ENCODE results near the gene ZNF107. TPM values are rescaled to one million over a fixed set of nuclear protein-coding genes. Genes with fewer than 3 reads are reported as not detected.

The ZNF107 gene
- total RNA-seq, 4 donors from 2014 or later: 14.4 to 22.8 (median 16.5) TPM

- no peaks in the 10 kb centered on the region for H3K27me3 ChIP-seq
- WGBS: 50% methylated on average over 1 of the region's 1 CpG
- no peak for TF ChIP-seq EP300 (IDR thresholded peaks at IDR 0.05)
- TF ChIP-seq POLR2AphosphoS5 (IDR thresholded peaks at IDR 0.05): peak in 2 of 3 donors; percentile 4 to 26
- no peak for TF ChIP-seq POLR2A (IDR thresholded peaks at IDR 0.05)
- TF ChIP-seq, protein P1, sequence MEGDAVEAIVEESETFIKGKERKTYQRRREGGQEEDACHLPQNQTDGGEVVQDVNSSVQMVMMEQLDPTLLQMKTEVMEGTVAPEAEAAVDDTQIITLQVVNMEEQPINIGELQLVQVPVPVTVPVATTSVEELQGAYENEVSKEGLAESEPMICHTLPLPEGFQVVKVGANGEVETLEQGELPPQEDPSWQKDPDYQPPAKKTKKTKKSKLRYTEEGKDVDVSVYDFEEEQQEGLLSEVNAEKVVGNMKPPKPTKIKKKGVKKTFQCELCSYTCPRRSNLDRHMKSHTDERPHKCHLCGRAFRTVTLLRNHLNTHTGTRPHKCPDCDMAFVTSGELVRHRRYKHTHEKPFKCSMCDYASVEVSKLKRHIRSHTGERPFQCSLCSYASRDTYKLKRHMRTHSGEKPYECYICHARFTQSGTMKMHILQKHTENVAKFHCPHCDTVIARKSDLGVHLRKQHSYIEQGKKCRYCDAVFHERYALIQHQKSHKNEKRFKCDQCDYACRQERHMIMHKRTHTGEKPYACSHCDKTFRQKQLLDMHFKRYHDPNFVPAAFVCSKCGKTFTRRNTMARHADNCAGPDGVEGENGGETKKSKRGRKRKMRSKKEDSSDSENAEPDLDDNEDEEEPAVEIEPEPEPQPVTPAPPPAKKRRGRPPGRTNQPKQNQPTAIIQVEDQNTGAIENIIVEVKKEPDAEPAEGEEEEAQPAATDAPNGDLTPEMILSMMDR (IDR thresholded peaks at IDR 0.05): no peak
- no peak overlapping the region for H3K4me3 ChIP-seq
- peak overlapping the region; percentile 74 for H3K27ac ChIP-seq
- peaks cover 3% of the 10 kb centered on the region for H3K4me1 ChIP-seq
- DNase-seq (ENCODE audit: low spot score in 2 of 2): no peak
- no peaks in the 10 kb centered on the region for H3K36me3 ChIP-seq
- no peaks in the 10 kb centered on the region for H3K9me3 ChIP-seq
These were observed 22.4 kb upstream of the ZNF107 start for GRCh38 chr7:64643566-64643965.

- Histone ChIP-seq H3K9me3 (no peaks in the 10 kb centered on the region), H3K4me3 (no peak overlapping the region), H3K36me3 (no peaks in the 10 kb centered on the region), H3K4me1 (peaks cover 19% of the 10 kb centered on the region), H3K27ac (peak overlapping the region; percentile 67), H3K27me3 (no peaks in the 10 kb centered on the region)
- no peak for DNase-seq (ENCODE audit: low spot score in 2 of 2)
- no peak for TF ChIP-seq EP300 (IDR thresholded peaks at IDR 0.05)
- TF ChIP-seq, protein P1 (IDR thresholded peaks at IDR 0.05): no peak
- TF ChIP-seq POLR2AphosphoS5 (IDR thresholded peaks at IDR 0.05): no peak
- no peak for TF ChIP-seq POLR2A (IDR thresholded peaks at IDR 0.05)
- WGBS: 92% methylated on average over 1 of the region's 1 CpG
These were observed 14.7 kb upstream of the ZNF107 start for GRCh38 chr7:64651203-64651602.

DNA sequence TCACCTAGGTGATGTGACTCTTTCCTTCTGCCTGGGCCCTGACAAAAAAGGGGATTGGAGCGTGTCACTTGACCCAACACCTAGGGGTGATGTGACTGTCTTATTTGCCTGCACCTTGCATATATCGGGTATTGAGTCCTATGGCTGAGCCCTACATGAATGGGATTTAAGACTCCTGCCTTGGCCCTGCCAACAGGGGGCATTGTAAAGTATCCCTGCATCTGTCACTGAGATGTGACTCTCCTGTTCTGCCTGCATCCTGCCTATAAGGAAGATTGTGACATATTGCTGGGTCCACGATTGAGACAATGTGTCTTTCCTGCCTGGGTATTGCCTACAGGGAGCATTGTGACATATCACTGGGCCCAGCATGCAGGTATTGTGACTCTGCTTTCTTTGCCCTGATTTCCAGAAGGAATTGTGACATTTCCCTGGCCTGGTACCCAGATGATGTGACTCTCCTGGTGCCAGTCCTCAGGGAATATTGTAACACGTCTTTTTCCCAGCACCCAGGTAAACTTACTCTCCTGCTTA lies 14.2 kb upstream of the ZNF107 start:
- Histone ChIP-seq H3K4me3 (no peak overlapping the region), H3K27ac (peak overlapping the region; percentile 67), H3K27me3 (no peaks in the 10 kb centered on the region), H3K9me3 (no peaks in the 10 kb centered on the region), H3K4me1 (peaks cover 19% of the 10 kb centered on the region), H3K36me3 (no peaks in the 10 kb centered on the region)
- 73% methylated on average over 4 of the region's 4 CpGs for WGBS
- no peak for DNase-seq (ENCODE audit: low spot score in 2 of 2)
- TF ChIP-seq EP300 (IDR thresholded peaks at IDR 0.05) (no peak), POLR2AphosphoS5 (IDR thresholded peaks at IDR 0.05) (no peak), POLR2A (IDR thresholded peaks at IDR 0.05) (no peak)
- TF ChIP-seq, protein P1 (IDR thresholded peaks at IDR 0.05): no peak

DNA sequence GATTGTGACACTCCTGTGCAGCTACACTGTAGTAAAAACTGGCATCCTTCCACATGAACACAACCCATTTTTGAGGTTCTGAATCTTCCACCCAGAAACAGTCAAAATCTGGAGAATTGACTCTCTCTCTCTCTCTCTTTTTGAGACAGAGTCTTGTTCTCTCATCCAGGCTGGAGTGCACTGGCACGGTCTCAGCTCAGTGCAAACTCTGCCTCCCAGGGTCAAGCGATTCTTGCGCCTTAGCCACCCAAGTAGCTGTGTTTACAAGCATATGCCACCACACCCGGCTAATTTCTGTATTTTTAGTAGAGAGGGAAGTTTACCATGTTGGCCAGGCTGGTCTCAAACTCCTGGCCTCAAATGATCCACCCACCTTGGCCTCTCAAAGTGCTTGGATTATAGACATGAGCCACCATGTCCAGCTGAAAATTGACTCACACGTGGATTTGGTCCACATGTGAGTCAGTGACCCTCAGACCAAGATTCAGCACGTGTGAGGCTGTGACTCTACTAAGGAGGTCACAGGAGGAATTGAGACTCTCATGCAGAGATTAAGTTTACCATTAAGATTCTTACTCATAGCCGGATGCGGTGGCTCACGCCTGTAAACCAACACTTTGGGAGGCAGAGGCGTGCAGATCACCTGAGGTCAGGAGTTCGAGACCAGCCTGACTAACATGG lies 12.1 kb upstream of the ZNF107 start:
- H3K9me3 ChIP-seq: no peaks in the 10 kb centered on the region
- peaks cover 19% of the 10 kb centered on the region for H3K4me1 ChIP-seq
- H3K36me3 ChIP-seq: no peaks in the 10 kb centered on the region
- no peaks in the 10 kb centered on the region for H3K27me3 ChIP-seq
- TF ChIP-seq EP300 (IDR thresholded peaks at IDR 0.05) (no peak), POLR2AphosphoS5 (IDR thresholded peaks at IDR 0.05) (no peak), POLR2A (IDR thresholded peaks at IDR 0.05) (no peak)
- TF ChIP-seq, protein P1 (IDR thresholded peaks at IDR 0.05): no peak
- WGBS: 78% methylated on average over 9 of the region's 11 CpGs
- H3K27ac ChIP-seq: peak overlapping the region; percentile 67
- DNase-seq (ENCODE audit: low spot score in 2 of 2): no peak
- no peak overlapping the region for H3K4me3 ChIP-seq

- no peaks in the 10 kb centered on the region for H3K36me3 ChIP-seq
- DNase-seq (ENCODE audit: low spot score in 2 of 2): no peak
- 67% methylated on average over 5 of the region's 5 CpGs for WGBS
- H3K4me3 ChIP-seq: no peak overlapping the region
- H3K27me3 ChIP-seq: no peaks in the 10 kb centered on the region
- H3K27ac ChIP-seq: peak overlapping the region; percentile 60
- H3K9me3 ChIP-seq: no peaks in the 10 kb centered on the region
- peaks cover 19% of the 10 kb centered on the region for H3K4me1 ChIP-seq
- no peak for TF ChIP-seq POLR2A (IDR thresholded peaks at IDR 0.05)
- TF ChIP-seq POLR2AphosphoS5 (IDR thresholded peaks at IDR 0.05): no peak
- no peak for TF ChIP-seq EP300 (IDR thresholded peaks at IDR 0.05)
- TF ChIP-seq, protein P1 (IDR thresholded peaks at IDR 0.05): no peak
These were observed 11.0 kb upstream of the ZNF107 start for GRCh38 chr7:64654796-64655548.
